GM18517 (cell line): Measurements from ENCODE around the gene MRPS14.
"Not testable (repeated sequence)": the region's sequence is repeated elsewhere in the genome, so short reads cannot be mapped to it uniquely, and the experiment has no call there.

ENCODE experiments used
- ATAC-seq: cut with Tn5 transposase; IDR thresholded peaks from one replicate; pipeline ENCODE4 v1.9.1; 2021; ENCODE audit warnings: mild to moderate bottlenecking, moderate library complexity; ENCODE audit not compliant: unreplicated experiment

The MRPS14 gene

GRCh38 chr1:175023043-175023921, at the start of gene MRPS14:
TSS of gene MRPS14 (minus strand) at chr1:175023425. CDS start at chr1:175023408, 17 bp downstream.
- ATAC-seq, result peak; percentile 88

- ATAC-seq, result peak; percentile 52
Observed at GRCh38 chr1:175072099-175072951, 49.1 kb upstream of the MRPS14 start.

- ATAC-seq, result no peak
Observed at GRCh38 chr1:175071276-175071943, 48.2 kb upstream of the MRPS14 start.

GRCh38 chr1:175070818-175071217, 47.6 kb upstream of the MRPS14 start:
- no peak for ATAC-seq

GRCh38 chr1:175067362-175068106, 44.3 kb upstream of the MRPS14 start, which contains the start of gene TNN:
TSS of gene TNN (plus strand) at chr1:175067833. CDS start at chr1:175077419, 9,586 bp downstream.
- ATAC-seq, result no peak

GRCh38 chr1:175062858-175063257, 39.6 kb upstream of the MRPS14 start:
- ATAC-seq, result no peak

- no peak for ATAC-seq
Observed at GRCh38 chr1:175062339-175062738, 39.1 kb upstream of the MRPS14 start.

GRCh38 chr1:175054736-175055135, 31.5 kb upstream of the MRPS14 start:
- ATAC-seq, result no peak

- no peak for ATAC-seq
Observed at GRCh38 chr1:175050992-175051391, 27.8 kb upstream of the MRPS14 start.

- ATAC-seq, result no peak
Observed at GRCh38 chr1:175045519-175045918, 22.3 kb upstream of the MRPS14 start.

GRCh38 chr1:175045097-175045496, 21.9 kb upstream of the MRPS14 start:
- ATAC-seq, result no peak

- ATAC-seq, result not testable (repeated sequence)
Observed at GRCh38 chr1:175044591-175044990, 21.4 kb upstream of the MRPS14 start.

- ATAC-seq, result no peak
Observed at GRCh38 chr1:175043824-175044223, 20.6 kb upstream of the MRPS14 start.

GRCh38 chr1:175042650-175043049, 19.4 kb upstream of the MRPS14 start:
- ATAC-seq, result no peak

GRCh38 chr1:175040324-175040879, 17.2 kb upstream of the MRPS14 start:
- ATAC-seq, result no peak

- ATAC-seq, result no peak
Observed at GRCh38 chr1:175037416-175037815, 14.2 kb upstream of the MRPS14 start.

- ATAC-seq, result no peak
Observed at GRCh38 chr1:175036476-175036875, 13.3 kb upstream of the MRPS14 start.

- no peak for ATAC-seq
Observed at GRCh38 chr1:175035865-175036264, 12.6 kb upstream of the MRPS14 start.

- ATAC-seq, result no peak
Observed at GRCh38 chr1:175034775-175035174, 11.6 kb upstream of the MRPS14 start.

- no peak for ATAC-seq
Observed at GRCh38 chr1:175033953-175034352, 10.7 kb upstream of the MRPS14 start.
